Measurements from ENCODE around the gene THADA.

Gene THADA

GRCh38 chr2:43346602-43347567 lies 249.0 kb downstream of the THADA start:
- no peak for FAIRE-seq

- no peak for FAIRE-seq
These were observed 250.0 kb downstream of the THADA start for GRCh38 chr2:43345872-43346271.

GRCh38 chr2:43345391-43345813 lies 250.4 kb downstream of the THADA start:
- no peak for FAIRE-seq

GRCh38 chr2:43344868-43345373 lies 250.9 kb downstream of the THADA start:
- no peak for FAIRE-seq

GRCh38 chr2:43343573-43344304 lies 252.1 kb downstream of the THADA start:
- no peak for FAIRE-seq

GRCh38 chr2:43341959-43342757 lies 253.7 kb downstream of the THADA start:
- no peak for FAIRE-seq

- FAIRE-seq, result no peak
These were observed 254.9 kb downstream of the THADA start for GRCh38 chr2:43340945-43341356.

GRCh38 chr2:43340066-43340465 lies 255.8 kb downstream of the THADA start:
- FAIRE-seq, result no peak

GRCh38 chr2:43333656-43334144 lies 262.1 kb downstream of the THADA start:
- FAIRE-seq, result no peak

- no peak for FAIRE-seq
These were observed 262.7 kb downstream of the THADA start for GRCh38 chr2:43333101-43333655.

- no peak for FAIRE-seq
These were observed 263.2 kb downstream of the THADA start for GRCh38 chr2:43332653-43333052.

- no peak for FAIRE-seq
These were observed 264.4 kb downstream of the THADA start for GRCh38 chr2:43331422-43331821.

- no peak for FAIRE-seq
These were observed 266.2 kb downstream of the THADA start for GRCh38 chr2:43329637-43330036.

GRCh38 chr2:43328832-43329231 lies 267.0 kb downstream of the THADA start:
- no peak for FAIRE-seq

- FAIRE-seq, result no peak
These were observed 267.7 kb downstream of the THADA start for GRCh38 chr2:43328133-43328532.

- no peak for FAIRE-seq
These were observed 268.7 kb downstream of the THADA start for GRCh38 chr2:43327119-43327518.

GRCh38 chr2:43326101-43326825 lies 269.6 kb downstream of the THADA start:
- FAIRE-seq, result no peak

- FAIRE-seq, result no peak
These were observed 270.6 kb downstream of the THADA start for GRCh38 chr2:43325107-43325811.

GRCh38 chr2:43324259-43325106 lies 271.4 kb downstream of the THADA start:
- no peak for FAIRE-seq

- no peak for FAIRE-seq
These were observed 272.0 kb downstream of the THADA start for GRCh38 chr2:43323857-43324256.
